GM18858 (cell line): ENCODE results near the gene LRRC53.

ENCODE experiments used
- ATAC-seq: cut with Tn5 transposase; IDR thresholded peaks from one replicate; pipeline ENCODE4 v1.9.1; 2021; ENCODE audit not compliant: unreplicated experiment

The LRRC53 gene

GRCh38 chr1:74504125-74504932 lies 8.1 kb downstream of the LRRC53 start:
- peak; percentile 89 for ATAC-seq

- peak; percentile 33 for ATAC-seq
Measured at GRCh38 chr1:74502858-74503257, 9.6 kb downstream of the LRRC53 start.

- ATAC-seq, result peak; percentile 8
Measured at GRCh38 chr1:74502432-74502831, 10.0 kb downstream of the LRRC53 start.

GRCh38 chr1:74498901-74499300 lies 13.5 kb downstream of the LRRC53 start:
- ATAC-seq, result no peak

- ATAC-seq, result no peak
Measured at GRCh38 chr1:74496669-74497068, 15.7 kb downstream of the LRRC53 start.

GRCh38 chr1:74486036-74486435 lies 26.4 kb downstream of the LRRC53 start:
- ATAC-seq, result no peak

GRCh38 chr1:74485622-74486021 lies 26.8 kb downstream of the LRRC53 start:
- no peak for ATAC-seq

- ATAC-seq, result no peak
Measured at GRCh38 chr1:74481607-74482006, 30.8 kb downstream of the LRRC53 start.

- no peak for ATAC-seq
Measured at GRCh38 chr1:74480068-74480467, 32.3 kb downstream of the LRRC53 start.

GRCh38 chr1:74478979-74479378 lies 33.4 kb downstream of the LRRC53 start:
- ATAC-seq, result no peak

- no peak for ATAC-seq
Measured at GRCh38 chr1:74474585-74474984, 37.8 kb downstream of the LRRC53 start.

GRCh38 chr1:74471470-74471869 lies 40.9 kb downstream of the LRRC53 start:
- ATAC-seq, result no peak

- no peak for ATAC-seq
Measured at GRCh38 chr1:74470936-74471335, 41.5 kb downstream of the LRRC53 start.

GRCh38 chr1:74470251-74470650 lies 42.2 kb downstream of the LRRC53 start:
- ATAC-seq, result no peak

GRCh38 chr1:74468982-74469603 lies 43.3 kb downstream of the LRRC53 start:
- ATAC-seq, result peak; percentile 56

GRCh38 chr1:74467786-74468377 lies 44.5 kb downstream of the LRRC53 start:
- ATAC-seq, result no peak

GRCh38 chr1:74465193-74465681 lies 47.2 kb downstream of the LRRC53 start:
- no peak for ATAC-seq

GRCh38 chr1:74464037-74464436 lies 48.4 kb downstream of the LRRC53 start:
- ATAC-seq, result no peak

- peak; percentile 86 for ATAC-seq
Measured at GRCh38 chr1:74463333-74463988, 49.0 kb downstream of the LRRC53 start.

- ATAC-seq, result no peak
Measured at GRCh38 chr1:74457253-74457652, 55.2 kb downstream of the LRRC53 start.

- ATAC-seq, result no peak
Measured at GRCh38 chr1:74455390-74455789, 57.0 kb downstream of the LRRC53 start.
